HG02571 (cell line): Measurements from ENCODE around the gene PLD1.
"Not testable (repeated sequence)": the region's sequence is repeated elsewhere in the genome, so short reads cannot be mapped to it uniquely, and the experiment has no call there.

ENCODE experiments used
- ATAC-seq: cut with Tn5 transposase; IDR thresholded peaks from one replicate; pipeline ENCODE4 v1.9.1; 2021; ENCODE audit warnings: mild to moderate bottlenecking, moderate library complexity; ENCODE audit not compliant: unreplicated experiment

PLD1 gene

DNA sequence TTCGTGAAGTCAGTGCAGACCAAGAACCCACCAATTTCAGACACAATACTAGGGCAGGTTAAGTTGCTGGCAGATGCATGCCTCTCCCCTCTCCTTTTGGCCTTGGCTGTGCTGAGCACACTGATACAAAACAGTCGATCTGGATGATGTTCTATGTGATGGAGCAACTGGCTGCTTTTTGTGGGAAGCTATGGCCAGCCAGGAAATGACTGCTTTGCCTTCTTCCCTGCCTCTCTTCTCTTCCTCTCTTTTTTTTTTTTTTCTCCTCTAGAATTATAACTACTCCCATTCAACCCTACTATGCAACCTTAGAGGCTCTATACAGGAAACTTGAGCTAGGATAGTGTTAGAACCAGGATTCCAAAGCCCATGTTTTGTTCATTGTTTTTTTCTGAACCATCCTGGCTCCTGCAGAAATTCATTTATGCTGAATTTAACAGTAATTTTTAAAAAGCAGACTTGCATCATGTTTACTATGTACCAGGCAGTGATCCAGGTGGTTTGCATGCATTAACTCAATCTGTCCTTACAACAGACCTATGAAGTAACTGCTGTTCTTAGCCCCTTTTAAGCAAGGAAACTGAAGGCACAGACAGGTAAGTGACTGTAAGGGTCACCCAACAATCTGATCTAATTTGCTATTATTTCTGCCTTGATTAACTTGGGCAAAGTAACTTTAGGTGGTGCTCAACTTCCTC is 62.9 kb downstream of the PLD1 start:
- ATAC-seq, result no peak

DNA sequence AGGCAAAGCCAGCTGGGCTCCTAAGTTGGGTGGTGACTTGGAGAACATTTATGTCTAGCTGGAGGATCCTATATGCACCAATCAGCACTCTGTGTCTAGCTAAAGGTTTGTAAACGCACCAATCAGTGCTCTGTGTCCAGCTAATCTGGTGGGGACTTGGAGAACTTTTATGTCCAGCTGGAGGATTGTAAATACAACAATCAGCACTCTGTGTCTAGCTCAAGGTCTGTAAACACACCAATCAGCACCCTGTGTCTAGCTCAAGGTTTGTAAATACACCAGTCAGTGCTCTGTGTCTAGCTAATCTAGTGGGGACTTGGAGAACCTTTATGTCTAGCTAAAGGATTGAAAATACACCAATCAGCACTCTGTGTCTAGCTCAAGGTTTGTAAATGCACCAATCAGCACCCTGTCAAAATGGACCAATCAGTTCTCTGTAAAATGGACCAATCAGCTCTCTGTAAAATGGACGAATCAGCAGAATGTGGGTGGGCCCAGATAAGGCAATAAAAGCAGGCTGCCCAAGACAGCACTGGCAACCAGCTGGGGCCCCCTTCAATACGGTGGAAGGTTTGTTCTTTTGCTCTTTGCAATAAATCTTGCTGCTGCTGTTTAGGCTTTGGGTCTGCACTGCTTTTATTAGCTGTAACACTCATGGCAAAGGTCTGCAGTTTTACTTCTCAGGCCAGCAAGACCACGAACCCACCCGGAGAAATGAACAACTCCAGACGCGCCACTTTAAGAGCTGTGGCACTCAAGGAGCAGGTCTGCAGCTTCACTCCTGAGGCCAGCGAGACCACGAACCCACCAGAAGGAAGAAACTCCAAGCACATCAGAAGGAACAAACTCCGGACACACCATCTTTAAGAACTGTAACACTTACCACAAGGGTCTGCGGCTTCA is 63.7 kb downstream of the PLD1 start:
- not testable (repeated sequence) for ATAC-seq

DNA sequence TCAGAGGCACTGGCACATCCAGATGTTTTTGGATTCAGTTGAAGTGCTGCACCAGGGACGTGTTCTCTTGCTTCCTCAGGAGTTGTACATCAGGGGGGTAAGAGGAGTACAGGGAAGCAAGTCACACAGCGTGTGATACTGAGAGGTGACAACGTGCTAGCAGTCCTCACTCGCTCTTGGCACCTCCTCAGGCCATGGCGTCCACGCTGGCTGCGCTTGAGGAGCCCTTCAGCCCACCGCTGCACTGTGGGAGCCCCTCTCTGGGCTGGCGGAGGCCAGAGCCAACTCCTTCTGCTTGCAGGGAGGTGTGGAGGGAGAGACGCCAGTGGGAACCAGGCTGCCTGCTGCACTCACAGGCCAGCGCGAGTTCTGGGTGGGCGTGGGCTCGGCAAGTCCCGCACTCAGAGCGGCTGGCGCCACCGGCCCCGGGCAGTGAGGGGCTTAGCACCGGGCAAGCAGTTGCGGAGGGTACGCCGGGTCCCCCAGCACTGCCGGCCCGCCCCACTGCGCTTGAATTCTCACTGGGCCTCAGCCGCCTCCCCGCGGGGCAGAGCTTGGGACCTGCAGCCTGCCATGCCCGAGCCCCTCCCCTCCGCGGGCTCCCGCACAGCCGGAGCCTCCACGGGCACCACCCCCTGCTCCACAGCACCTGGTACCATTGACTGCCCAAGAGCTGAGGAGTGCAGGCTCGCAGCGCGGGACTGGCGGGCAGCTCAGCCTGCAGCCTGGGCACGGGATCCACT is 64.5 kb downstream of the PLD1 start:
- ATAC-seq, result no peak

DNA sequence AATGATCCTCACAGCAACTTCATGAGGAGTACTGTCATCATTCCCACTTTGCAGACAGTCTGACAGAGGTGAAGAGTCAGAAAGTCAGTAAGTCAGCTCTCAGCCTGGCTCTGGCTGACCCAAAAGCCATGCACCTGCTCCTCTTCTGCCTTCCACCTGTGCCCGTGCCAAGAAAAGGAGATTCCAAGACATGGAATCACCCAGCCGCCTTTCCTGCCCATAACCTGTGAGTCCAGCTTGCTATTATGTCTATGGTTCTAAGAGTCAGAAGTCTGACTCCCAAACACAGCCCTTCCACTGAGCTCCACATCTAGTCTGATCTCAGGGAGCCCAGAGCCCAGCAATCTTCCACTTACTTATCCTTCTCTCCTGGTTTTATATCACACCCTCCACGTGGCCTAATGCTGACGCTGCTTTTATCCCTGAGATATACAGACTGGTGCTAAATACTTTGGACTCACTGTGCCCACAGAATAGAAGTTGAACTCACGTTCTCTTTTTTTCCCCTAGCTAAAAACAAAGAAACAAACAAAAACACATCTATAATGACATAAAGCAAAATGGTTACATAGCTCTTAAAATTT is 66.0 kb downstream of the PLD1 start:
- no peak for ATAC-seq

GRCh38 chr3:171743327-171744157 is 66.7 kb downstream of the PLD1 start:
- no peak for ATAC-seq

GRCh38 chr3:171741377-171741776 is 68.9 kb downstream of the PLD1 start:
- no peak for ATAC-seq

DNA sequence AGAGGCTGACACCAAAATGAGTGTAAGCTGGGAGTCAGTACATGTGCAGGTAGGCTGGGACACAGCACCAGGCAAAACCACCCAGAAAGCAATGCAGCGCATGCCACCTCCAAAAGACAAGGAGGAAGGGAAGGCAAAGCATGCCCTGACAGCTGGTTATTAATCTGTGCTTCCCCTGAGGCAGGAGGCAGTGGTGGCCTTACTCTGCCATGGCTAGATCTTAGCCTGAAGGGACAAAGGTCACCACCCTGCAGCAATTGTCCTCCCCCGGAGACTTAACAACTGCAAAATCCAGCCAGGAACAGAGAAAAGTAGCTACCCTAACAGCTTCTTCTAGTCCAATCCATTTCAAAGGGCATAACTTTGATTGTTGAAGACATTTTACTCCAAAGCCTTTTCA is 73.7 kb downstream of the PLD1 start:
- ATAC-seq, result no peak

- ATAC-seq, result no peak
These were observed 76.7 kb downstream of the PLD1 start for GRCh38 chr3:171733561-171733960.

- ATAC-seq, result no peak
These were observed 77.5 kb downstream of the PLD1 start for GRCh38 chr3:171732756-171733155.

DNA sequence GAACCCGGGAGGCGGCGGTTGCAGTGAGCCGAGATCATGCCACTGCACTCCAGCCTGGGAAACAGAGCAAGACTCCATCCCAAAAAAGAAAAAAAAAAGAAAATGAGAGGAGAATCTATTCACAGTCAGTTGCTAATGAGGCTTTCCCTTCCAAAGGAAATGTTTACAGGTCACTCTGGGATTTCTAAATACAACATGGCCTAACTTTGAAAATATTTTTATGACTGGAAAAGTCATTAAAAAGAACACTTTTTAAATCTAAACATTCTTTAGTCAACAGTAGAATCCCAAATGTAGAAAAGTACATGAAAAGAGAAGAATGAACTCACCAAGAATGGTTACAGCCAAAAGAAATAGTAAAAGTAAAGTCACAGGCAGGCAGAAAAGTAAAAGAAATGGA is 78.6 kb downstream of the PLD1 start:
- ATAC-seq, result no peak

- ATAC-seq, result no peak
These were observed 80.6 kb downstream of the PLD1 start for GRCh38 chr3:171729452-171730334.

DNA sequence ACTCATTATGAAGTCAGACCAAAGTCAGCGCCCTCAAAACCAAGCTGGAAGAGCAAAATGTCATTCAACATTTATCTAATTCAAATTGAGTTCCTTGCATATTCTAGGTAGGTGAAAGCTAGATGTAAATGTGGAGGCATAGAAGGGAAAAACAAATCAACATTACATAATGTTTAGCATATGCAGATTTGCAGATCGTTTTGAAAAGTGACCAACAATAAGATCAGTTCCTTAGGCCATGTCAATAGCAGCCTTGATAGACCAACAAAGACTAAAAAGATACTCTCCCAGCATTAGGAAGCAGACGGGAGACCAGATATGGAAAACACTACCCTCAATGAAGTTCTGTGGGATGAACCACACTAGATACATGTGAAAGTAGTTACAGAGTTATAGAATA is 83.0 kb downstream of the PLD1 start:
- ATAC-seq, result no peak

- no peak for ATAC-seq
These were observed 91.6 kb downstream of the PLD1 start for GRCh38 chr3:171718493-171719185.

DNA sequence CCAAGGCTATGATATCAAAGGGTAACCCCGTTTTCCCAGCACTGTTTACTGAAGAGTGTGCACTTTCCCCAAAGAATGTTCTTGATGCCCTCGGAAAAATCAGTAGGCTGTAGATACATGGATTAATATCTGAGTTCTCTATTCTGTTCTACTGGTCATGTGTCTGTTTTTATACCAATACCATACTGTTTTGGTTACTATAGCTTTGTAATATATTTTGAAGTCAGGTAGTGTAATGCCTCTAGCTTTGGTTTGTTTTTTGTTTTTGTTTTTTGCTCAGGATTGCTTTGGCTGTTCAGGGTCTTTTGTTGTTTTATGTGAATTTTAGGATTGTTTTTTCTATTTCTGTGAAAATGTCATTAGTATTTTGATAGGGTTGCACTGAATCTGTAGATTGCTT is 95.1 kb downstream of the PLD1 start:
- ATAC-seq, result no peak

DNA sequence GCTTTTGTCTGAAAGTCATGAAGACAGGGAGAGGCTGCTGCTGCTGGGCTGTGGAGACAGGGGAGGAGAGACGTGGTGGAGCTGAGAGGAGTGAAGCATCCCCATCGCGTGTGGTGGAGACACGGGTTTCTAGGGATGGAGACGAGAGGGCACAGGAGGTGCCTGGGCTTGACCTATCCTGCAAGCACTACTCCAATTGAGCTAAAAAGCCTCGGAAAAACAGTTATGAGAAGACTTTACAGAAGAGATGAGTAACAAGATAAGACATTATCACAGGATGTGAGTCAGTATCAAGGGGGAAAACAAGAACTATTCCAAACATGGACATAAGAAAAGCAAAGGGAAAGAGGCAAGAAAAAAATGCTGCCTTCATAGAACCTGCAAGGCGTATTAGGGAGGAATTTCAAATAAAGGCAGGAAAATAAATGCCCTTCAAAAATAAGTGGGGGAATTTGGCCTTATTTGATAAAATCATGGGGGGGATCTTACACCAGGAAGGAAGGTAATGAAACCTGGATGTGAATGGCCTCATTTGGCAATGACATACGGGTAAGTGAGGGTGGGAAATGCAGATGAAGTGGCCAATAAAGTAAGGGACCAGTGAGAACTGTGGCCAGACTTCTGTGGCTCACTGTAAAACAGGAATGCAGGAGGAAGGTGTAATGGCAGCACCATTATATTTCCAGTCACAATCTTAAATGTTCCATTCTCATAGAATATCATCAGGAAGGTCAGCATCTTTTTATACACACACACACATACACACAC is 97.9 kb downstream of the PLD1 start:
- ATAC-seq, result no peak

DNA sequence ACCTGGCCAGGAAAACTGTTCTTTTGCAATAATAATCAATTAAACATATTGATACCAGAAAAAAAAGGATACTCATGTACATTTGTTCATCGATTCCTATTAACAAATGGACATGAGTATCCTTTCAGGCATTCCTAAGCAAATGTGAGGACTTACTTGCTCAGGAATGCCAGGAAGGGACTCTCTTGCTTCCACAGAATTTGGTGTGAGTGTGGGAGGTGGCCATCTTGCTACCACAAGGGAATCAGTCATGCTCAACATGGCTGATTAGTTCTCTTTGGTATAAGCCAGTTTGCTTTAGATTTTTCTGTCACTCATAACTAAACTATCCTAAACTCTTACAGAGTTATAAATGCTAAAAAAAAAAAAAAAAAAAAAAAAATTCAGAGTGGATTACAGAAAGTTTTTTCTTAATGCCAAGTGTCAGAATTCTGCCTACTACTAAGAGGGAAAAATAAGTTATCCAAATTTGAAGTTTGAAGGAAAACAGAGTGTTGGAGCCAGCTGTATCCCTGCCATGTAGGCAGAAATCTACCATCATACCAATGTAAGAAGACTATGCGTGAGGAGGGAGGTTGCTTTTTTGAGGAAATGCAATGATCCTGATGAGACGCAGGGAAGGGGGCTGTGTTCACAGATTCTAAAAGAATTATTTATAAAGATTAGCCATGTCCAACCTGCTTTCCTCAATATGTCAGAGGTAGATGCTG is 98.7 kb downstream of the PLD1 start:
- no peak for ATAC-seq

- no peak for ATAC-seq
These were observed 99.9 kb downstream of the PLD1 start for GRCh38 chr3:171710359-171710758.
